G401 (cell line): Measurements from ENCODE around the gene COL6A2. TPM values are rescaled to one million over a fixed set of nuclear protein-coding genes. Genes with fewer than 3 reads are reported as not detected.

Source experiments
- DNase-seq: peaks from one replicate; pipeline ENCODE4 v3.0.0-alpha.2; 2015; ENCODE audit warnings: low spot score
- in situ Hi-C: cut with HindIII; loops from 2 replicates; pipeline ENCODE4 v1.10.0; 2016; ENCODE audit warnings: low sequenced_read_pairs, mixed read lengths
- total RNA-seq: library from RNA; depleted of rRNA; stranded (reverse); fragments of >200 nt; shearing (Covaris generic); gene quantifications from 2 replicates; pipeline ENCODE4 v1.2.3, GENCODE V29; 2014

The COL6A2 gene
- total RNA-seq, 1 experiment from 2014 or later: 79.2 TPM

DNA sequence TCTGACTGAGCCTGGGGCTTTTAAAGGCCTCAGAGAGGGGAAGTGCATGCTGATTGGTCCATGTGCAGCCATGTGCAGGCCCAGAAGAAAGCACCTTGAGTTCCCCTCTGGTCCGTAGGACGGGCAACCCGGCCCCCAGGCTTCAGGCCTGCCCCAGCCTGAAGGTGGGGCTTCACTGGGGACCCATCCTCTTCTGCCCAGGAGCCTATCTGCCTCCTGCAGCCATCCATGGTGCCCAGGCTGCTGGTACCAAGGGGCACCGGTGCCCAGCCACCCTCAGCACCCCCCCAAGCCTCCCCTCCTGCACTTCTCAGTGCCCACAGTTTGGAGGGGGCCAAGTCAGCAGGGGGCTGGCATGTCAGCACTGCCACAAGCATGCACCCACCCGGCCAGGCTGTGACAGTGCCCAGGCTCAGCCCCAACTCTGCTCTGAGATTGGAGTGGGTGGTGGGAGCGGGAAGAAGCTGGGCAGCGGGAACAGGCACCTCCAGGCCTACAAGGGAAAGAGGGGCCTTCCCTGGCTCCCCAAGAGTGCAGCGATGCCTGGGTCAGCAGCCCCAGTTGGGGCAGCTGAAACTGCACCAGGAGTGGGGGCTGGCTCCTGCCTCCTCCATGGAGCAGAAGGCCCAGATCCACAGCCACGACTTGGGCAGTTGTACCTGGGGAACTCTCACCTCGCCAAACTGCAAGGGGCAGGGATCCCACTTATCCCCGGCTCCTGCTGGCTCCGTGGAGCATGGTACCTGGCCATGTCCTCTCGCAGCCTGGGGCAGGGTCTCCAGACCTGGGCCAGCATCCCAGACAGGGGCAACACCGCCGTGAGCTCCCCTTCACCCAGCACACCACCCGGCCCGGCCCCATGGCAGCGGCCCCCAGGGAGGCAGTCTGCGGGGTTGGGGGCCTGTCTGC lies 11.7 kb downstream of the COL6A2 start:
- in situ Hi-C loops: no loop called here
- DNase-seq: no peak

DNA sequence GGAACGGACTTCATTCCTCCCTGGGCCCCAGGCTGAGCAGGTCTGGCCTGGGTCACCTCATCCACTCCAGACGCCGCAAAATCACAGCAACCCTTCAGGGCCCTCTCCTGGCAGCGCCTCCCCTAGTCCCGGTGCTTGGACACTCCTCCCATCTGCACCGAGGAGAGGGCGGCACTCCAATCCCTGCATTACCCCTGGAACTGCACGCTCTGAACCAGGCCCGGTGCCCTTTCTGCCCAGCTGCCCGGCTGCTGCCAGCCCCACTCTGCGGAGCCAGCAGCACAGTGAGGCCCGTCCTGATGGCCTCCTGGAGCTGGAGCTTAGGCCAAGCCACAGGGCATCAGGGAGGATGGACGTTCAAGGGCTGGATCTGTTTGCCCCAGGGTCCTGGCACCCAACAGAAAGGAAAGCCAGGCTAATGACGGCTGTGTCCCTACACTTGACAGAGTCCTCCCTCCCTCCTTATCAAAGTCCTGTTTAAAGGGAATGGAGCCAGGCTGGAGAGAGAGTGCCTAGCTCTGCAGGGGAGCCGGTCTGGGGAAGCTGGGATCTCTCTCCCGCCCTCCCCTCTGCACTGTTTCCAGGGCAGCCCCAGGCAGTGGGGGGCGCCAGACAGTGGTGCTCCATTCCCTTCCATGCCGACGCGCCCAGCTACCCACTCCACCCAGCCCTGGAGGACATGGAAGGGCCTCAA lies 12.7 kb downstream of the COL6A2 start:
- no peak for DNase-seq
- in situ Hi-C loops: no loop called here

GRCh38 chr21:46111193-46111571 lies 13.3 kb downstream of the COL6A2 start:
- in situ Hi-C loops: no loop called here
- no peak for DNase-seq

GRCh38 chr21:46111857-46112724 lies 14.2 kb downstream of the COL6A2 start:
- in situ Hi-C loops: no loop called here
- DNase-seq: no peak

DNA sequence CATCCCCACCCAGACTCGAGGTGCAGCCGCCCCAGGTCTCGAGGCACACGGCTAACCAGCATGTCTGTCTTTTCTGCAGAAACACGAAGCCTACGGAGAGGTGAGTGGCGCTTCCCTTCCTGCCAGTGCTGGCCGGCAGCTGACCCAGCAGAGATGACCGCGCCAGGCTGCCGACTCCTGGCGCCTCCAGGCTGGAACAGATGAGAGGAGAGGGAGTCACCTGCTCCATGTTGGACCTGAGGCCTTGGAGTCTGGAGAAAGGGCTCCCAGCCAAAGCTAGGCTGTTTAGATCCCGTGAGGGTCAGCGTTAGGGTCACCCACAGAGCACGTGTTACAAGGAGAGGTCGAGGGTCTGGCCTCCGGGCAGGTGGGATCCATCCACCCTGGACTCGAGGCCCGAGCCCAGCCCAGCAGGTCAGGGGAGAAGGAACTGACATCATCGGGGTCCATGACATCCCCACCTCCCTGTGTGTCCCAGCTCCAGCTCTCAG lies 14.9 kb downstream of the COL6A2 start:
- in situ Hi-C loops: no loop called here
- DNase-seq: no peak

DNA sequence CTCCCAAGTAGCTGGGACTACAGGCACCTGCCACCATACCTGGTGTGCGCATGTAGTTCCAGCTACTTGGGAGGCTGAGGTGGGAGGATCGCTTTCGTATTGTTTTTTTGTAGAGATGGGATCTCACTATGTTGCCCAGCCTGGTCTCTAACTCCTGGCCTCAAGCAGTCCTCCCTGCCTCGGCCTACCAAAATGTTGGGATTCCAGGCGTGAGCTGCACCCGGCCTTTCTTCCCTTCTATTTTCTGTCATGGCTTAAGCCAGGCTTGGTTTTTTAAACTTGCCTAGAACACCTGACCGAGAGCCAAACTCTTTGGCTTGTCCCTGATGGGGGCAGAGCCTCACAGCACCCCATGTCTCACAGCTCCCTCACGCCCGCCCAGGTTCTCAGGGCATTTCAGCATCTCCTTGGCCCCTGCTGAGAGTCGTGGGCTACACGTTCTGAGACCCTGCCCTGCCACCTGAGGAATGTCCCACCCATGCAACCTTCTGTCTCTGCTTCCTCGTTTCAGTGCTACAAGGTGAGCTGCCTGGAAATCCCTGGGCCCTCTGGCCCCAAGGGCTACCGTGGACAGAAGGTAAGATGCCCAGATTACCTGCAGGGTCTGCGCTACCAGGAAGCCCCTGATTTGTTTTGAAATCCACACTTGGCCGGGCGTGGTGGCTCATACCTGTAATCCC lies 15.7 kb downstream of the COL6A2 start:
- in situ Hi-C loops: no loop called here
- DNase-seq: no peak

DNA sequence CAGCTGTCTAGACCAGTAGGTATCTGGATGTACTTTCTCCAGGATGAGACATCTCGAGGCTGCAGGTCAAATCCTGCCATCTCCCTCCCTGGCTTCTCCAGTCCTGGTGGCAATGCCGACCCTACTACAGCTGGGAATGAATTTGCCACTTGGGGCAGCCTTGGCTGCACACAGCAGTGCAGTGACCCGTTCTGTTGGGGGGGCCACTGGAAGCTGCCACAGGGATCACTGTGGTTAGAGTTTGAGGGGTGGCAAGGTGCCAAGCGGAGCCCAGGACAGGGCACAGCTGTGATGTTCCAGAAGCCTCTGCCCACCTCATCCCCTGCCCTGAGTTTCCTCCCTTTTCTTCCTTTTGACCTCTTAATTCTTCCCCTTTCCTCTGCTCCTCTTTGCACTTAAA lies 17.1 kb downstream of the COL6A2 start:
- in situ Hi-C loops: no loop called here
- no peak for DNase-seq

- in situ Hi-C loops: no loop called here
- DNase-seq: no peak
These were observed 17.7 kb downstream of the COL6A2 start for GRCh38 chr21:46115441-46116188.

DNA sequence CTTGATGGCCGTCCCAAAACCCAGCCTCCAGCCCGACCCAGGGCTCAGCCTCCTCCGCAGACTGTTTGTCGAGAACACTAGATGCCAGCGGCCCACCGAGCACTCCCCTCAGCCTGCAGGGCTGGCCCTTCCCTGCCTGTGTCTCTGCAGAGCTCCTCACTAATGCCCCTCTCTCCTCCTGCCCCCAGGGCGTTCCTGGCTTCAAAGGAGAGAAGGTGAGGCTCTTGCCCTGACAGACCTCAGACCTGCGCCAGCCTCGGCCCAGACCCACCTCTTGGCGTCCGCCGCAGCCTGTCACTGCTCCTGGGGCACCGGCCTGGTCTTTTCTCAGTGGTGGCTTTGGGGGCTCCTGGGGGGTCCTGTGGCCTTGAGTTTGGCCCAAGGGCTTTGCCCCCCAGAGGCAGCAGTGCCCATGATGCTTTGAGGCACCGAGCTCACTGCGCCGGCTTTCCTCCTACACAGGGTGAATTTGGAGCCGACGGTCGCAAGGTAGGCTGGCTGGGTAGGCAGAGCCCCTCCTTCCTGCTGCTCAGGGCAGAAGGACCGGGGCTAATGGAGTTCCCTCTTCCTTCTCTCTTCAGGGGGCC lies 18.4 kb downstream of the COL6A2 start:
- DNase-seq: no peak
- in situ Hi-C loops: no loop called here

DNA sequence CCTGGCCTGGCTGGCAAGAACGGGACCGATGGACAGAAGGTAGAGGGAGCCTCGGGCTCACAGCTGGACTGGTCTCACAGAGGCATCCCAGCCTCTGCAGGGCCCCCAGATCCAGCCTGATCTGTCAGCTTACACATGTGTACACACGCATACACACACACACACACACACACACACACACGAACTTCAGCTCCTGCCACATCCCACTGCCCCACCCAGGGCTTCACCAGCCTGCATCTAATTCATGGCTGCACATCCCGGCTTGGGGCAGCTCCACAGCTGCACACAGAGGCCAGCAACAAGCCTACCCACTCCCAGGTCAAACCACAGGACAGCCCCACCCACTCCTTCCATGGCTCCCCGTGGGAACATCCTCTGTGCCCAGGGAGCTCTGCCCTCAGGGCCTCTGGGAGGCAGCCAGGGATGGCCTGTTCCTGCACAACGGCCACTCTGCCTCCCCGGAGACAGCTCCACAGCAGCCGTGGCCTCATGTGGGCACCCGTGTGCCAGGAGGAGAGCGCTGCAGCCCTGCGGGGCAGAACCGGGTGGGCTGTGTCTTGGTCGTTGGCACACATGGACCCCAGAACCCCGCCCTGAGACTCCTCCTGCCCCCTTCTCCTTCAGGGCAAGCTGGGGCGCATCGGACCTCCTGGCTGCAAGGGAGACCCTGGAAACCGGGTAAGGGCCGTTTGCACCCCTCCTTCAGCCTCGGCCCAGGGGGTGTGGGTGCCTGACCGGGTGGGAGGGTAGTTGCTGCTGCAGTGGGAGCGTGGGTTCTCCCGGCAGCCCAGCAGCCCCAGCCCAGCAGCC lies 19.1 kb downstream of the COL6A2 start:
- in situ Hi-C loops: no loop called here

DNA sequence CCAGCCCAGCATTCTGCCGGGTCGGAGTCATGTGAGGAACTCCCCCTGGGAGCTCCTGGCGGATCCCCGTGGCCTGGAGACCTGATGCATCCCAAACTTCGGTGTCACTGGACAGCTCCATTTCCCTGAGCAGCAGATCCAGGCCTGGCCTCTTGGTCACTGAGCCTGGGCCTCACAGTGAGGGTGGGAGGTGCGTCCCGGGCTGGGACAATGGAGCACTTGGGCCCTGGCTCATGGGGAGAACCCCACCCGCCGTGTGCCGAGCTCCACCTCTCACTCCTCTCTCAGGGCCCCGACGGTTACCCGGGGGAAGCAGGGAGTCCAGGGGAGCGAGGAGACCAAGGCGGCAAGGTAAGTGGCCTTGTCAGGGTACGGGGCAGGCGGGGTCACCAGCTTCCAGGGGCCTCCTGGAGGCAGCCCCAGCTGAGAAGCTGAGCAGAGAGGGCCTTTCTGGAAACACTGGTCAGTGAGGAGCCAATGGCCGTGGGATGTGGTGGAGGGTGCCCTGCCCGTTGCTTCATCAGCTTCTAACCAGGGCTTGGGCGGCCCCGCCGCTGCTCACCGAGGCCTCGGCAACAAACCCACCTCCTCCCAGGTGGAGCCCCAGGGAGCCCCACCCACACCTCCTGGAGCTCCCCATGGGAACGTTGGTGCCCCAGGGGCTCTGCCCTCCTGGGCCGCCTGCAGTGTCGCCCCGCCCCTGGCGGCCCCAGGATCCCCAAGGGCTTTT lies 19.8 kb downstream of the COL6A2 start:
- in situ Hi-C loops: no loop called here
- DNase-seq: no peak

More for the DNA sequence above, 19.1 kb downstream of the COL6A2 start:
- DNase-seq: no peak

DNA sequence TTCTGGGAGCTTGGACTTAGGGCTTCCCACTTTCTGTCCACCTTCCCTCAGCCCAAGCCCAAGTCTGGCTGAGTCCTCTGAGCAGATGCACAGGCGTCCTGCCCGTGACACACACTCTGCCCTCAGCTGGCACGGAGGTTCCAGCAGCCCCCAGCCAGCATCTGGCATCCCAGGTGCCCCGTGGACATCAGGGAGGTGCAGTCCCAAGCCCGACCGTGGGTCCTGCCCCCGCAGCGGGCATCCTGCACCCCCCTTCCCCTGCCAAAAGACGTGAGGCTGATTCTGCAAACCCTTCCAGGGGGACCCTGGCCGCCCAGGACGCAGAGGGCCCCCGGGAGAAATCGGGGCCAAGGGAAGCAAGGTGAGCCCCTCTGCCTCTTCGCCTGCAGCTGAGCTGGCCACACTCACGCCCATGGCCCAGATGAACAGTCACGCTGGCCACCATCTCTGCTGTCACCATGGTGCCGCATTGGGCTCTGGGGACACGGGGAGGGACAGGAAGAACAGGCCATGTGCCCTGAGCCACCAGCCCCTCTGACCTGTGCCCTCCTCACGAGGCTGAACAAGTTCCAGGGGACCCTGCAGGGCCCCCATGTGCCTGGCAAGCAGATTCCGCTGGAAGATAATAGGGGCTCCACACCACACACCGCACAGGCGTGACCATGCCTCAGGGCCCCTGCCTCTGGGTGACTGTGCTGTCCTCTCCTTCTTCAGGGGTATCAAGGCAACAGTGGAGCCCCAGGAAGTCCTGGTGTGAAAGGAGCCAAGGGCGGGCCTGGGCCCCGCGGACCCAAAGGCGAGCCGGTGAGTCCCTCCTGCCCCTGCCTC lies 20.6 kb downstream of the COL6A2 start:
- in situ Hi-C loops: no loop called here
- DNase-seq: no peak

DNA sequence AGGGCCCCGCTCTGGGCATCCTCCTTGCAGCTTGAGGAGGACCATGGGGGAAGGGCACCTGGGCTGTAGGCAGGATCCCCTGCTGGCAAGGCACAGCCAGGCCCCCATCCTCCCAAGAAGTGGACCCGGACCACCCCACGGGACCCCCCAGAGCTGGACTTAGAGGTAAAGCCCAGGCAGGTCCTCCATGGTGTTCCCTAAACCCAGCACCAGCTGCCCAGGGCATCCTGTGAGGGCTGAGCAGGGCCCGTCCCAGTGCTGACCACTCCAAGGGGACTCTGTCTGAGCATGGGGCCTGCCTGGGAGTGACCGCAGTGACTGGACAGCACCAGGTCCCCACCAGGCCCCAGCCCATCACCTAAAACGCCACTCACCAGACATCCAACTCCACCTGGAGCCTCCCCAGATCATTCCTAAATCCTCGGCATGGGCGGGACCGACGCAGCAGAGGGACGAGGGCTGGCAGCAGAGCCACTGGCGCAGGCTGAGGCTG lies 21.3 kb downstream of the COL6A2 start:
- DNase-seq: no peak
- in situ Hi-C loops: no loop called here

- in situ Hi-C loops: no loop called here
- no peak for DNase-seq
These were observed 21.8 kb downstream of the COL6A2 start for GRCh38 chr21:46119637-46120271.
